Heart right ventricle (tissue), 16 donors: ENCODE measurements around the gene C14orf93. TPM values are rescaled to one million over a fixed set of nuclear protein-coding genes. Genes with fewer than 3 reads are reported as not detected.
"Not testable (repeated sequence)": the region's sequence is repeated elsewhere in the genome, so short reads cannot be mapped to it uniquely, and the experiment has no call there.

Source experiments
- ATAC-seq, 8 donors: fragments of 200-7000 bp; cut with Tn5 transposase; one replicate each; pipeline ENCODE4 v1.9.1; 2020; ENCODE audit warnings: mild to moderate bottlenecking in 8 of 8, moderate library complexity in 8 of 8, moderate number of reproducible peaks in 1 of 8
- DNase-seq, 2 donors: peaks; one replicate each; pipeline ENCODE4 v3.0.0-alpha.2; 2020
- H3K27ac ChIP-seq, 10 donors: fragments of 200-600 bp; sonication (generic) in 2 of 10; one replicate each; pipeline versions ENCODE4 v1.5.0 to v1.8.0; 2020 to 2022; ENCODE audit warnings: mild to moderate bottlenecking in 3 of 10
- H3K27me3 ChIP-seq, 7 donors: fragments of 200-600 bp; one replicate each; pipeline ENCODE4 v1.8.0; 2021 to 2022; ENCODE audit warnings: mild to moderate bottlenecking in 2 of 7
- H3K36me3 ChIP-seq, 9 donors: fragments of 200-600 bp; sonication (generic) in 1 of 9; one replicate each; pipeline versions ENCODE4 v1.5.0 to v1.8.0; 2020 to 2022; ENCODE audit warnings: mild to moderate bottlenecking in 2 of 9
- H3K4me1 ChIP-seq, 9 donors: fragments of 200-600 bp; sonication (generic) in 1 of 9; one replicate each; pipeline versions ENCODE4 v1.5.0 to v1.8.0; 2020 to 2022; ENCODE audit warnings: mild to moderate bottlenecking in 4 of 9
- H3K4me3 ChIP-seq, 10 donors: fragments of 200-600 bp; sonication (generic) in 2 of 10; one replicate each; pipeline versions ENCODE4 v1.5.0 to v1.8.0; 2020 to 2022; ENCODE audit warnings: mild to moderate bottlenecking in 7 of 10, moderate library complexity in 2 of 10
- H3K9me3 ChIP-seq, 11 donors: fragments of 200-600 bp in 10 of 11; sonication (generic) in 2 of 11; one replicate each; pipeline versions ENCODE4 v1.5.0 to v1.8.0; 2013 to 2022; ENCODE audit warnings: mild to moderate bottlenecking in 2 of 11, control low read depth in 1 of 11, moderate library complexity in 1 of 11
- WGBS, 2 donors: extraction: QIAGEN DNeasy Blood & Tissue Kit; methylation state at CpG; one replicate each; pipeline ENCODE4 v1.1.7; 2013; ENCODE audit warnings: inconsistent platforms in 1 of 2; 5-methylcytosine and 5-hydroxymethylcytosine counted together
- intact Hi-C, 10 donors: fragments of 100-400 bp; cut with DNase I; formaldehyde crosslinking; loops; one replicate each; pipeline versions ENCODE4 v1.11.1 to v1.14.2; 2022
- polyA plus RNA-seq, 2 donors: library from polyadenylated mRNA; stranded (reverse); fragments of 200-250 nt; gene quantifications; one replicate each; pipeline ENCODE4 v1.2.3, GENCODE V29; 2013
- total RNA-seq, 10 donors: library from RNA; stranded (reverse); fragmentation: NEBNext Ultra II Directional in 3 of 10; extraction: Animal tissue kit (Norgen Biotek cat#: 25700) in 3 of 10; gene quantifications; one replicate each; pipeline versions ENCODE4 v1.2.1 to v1.2.4, GENCODE V29; 2021 to 2023
- TF ChIP-seq, protein P1 (sequence below), 9 donors: fragments of 200-600 bp; sonication (generic) in 2 of 9; IDR thresholded peaks; one replicate each; pipeline versions ENCODE4 v1.5.0 to v1.8.0; 2021 to 2022; ENCODE audit warnings: antibody characterized with exemption in 9 of 9, mild to moderate bottlenecking in 5 of 9, moderate library complexity in 1 of 9
- donor health status: Arrhythmogenic right ventricular cardiomyopathy.
- donor health status: ischemic (EF 13 %, LVEDD 7.1; RV severe dilation, severe dysfunction).
- donor health status: healthy with polysubstance abuse.
- donor health status: DM: no; HTN: yes; CAD: no.
- donor health status: DM: no; HTN: no; CAD: no.
- donor health status: ischemic (EF 25% LVEDD 6.9; RV normal size, moderate dysfunction).
- donor health status: ischemic (EF 25% LVEDD 5.7; RV mildly dilated, moderate dysfunction).
- donor health status: healthy.
- donor health status: DM: yes; HTN: yes; CAD: no.
- donor health status: Ischemic cardiomyopathy.
- donor health status: ischemic (EF 35%, LVEDD 5.7; RV mildly dilated, moderate dysfunction).
- donor health status: nonischemic (EF 11% LVEDD 7.7; RV severe dilation, severe dysfunction).
- donor health status: DM: yes; HTN: yes; CAD: no.
- donor health status: PGD.
- donor health status: ischemic (EF 29% LVEDD 5.4; RV normal size, mild dysfunction).
- donor health status: nonischemic (EF 23%, LVEDD 6.1; RV moderate dilation, normal function).

Gene C14orf93
- total and polyA plus RNA-seq, 12 donors = 3.2 to 6.7 (median 4.8) TPM

DNA sequence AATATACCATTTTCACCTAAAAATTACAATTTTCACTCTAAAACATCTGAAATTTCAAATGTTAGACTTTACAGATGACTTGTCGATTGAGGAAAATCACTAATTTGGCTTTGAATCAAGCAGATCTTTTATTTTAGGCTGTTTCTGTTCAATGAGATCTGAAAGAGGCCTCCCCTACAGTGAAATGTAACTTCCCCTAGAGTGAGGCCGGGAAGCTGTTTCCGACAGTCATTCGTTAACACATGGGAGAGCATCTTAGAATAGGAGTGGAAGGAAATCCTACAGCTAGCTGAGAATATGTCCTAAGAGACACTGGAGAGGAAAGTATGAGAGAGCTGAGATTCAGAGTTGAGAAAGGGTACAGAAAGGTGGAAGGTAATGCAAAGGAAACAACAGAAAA is 5.7 kb upstream of the C14orf93 start:
- H3K27ac ChIP-seq = no peak overlapping the region
- no peak for ATAC-seq
- WGBS, 2 donors = 72 to 79% methylated on average over 4 of the region's 4 CpGs
- H3K27me3 ChIP-seq = no peaks in the 10 kb centered on the region
- H3K4me3 ChIP-seq = no peak overlapping the region
- DNase-seq = no peak
- TF ChIP-seq, protein P1, sequence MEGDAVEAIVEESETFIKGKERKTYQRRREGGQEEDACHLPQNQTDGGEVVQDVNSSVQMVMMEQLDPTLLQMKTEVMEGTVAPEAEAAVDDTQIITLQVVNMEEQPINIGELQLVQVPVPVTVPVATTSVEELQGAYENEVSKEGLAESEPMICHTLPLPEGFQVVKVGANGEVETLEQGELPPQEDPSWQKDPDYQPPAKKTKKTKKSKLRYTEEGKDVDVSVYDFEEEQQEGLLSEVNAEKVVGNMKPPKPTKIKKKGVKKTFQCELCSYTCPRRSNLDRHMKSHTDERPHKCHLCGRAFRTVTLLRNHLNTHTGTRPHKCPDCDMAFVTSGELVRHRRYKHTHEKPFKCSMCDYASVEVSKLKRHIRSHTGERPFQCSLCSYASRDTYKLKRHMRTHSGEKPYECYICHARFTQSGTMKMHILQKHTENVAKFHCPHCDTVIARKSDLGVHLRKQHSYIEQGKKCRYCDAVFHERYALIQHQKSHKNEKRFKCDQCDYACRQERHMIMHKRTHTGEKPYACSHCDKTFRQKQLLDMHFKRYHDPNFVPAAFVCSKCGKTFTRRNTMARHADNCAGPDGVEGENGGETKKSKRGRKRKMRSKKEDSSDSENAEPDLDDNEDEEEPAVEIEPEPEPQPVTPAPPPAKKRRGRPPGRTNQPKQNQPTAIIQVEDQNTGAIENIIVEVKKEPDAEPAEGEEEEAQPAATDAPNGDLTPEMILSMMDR (IDR thresholded peaks at IDR 0.05) = no peak
- H3K36me3 ChIP-seq = no peaks in the 10 kb centered on the region
- no peaks in the 10 kb centered on the region for H3K9me3 ChIP-seq
- peaks cover 0 to under 1% (median 0%) of the 10 kb centered on the region in 9 donors for H3K4me1 ChIP-seq
- intact Hi-C loops = no loop called here

DNA sequence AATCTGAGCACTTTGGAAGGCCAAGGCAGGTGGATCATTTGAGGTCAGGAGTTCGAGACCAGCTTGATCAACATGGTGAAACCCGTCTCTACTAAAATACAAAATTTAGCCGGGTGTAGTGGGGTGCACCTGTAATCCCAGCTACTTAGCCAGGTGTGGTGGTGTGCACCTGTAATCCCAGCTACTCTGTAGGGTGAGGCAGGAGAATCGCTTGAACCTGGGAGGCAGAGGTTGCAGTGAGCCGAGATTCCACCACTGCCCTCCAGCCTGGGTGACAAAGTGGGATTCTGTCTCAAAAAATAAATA is 3.8 kb upstream of the C14orf93 start:
- 92 to 95% methylated on average over 5 of the region's 5 CpGs for WGBS, 2 donors
- H3K27ac ChIP-seq, DNase-seq, H3K4me3 ChIP-seq, H3K9me3 ChIP-seq, intact Hi-C loops, H3K27me3 ChIP-seq, ATAC-seq, H3K36me3 ChIP-seq: not testable (repeated sequence)
- peaks cover 0 to 15% (median 10%) of the 10 kb centered on the region in 9 donors for H3K4me1 ChIP-seq

DNA sequence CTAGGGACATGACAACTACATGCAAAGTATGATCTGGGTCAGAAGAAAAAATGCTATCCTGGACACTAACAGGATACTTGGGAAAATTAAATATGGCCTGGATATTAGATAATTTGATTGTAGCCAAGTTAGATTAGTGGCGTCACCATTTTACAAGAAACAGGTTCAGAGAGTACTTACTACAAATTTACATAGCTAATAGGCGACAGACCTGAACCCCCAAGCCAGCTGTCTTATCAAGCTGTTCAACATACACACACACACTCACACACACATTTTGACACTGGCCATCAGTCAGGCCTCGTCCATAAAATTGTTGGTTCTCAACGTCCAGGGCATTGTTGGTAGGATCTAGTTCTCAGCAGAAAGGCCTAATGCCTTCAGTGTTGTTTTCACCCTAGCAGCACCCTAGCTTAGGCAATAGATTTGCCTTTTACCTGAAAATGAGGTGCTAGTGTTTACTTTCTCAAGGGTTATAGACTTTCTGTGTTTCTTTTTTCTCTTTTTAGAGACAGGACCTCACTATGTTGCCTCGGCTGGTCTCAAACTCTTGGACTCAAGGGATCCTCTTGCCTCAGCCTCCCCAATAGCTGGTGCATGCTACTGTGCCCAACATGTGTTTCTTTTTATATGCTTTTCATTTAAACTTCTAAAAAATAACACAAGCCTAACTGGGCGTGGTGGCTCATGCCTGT is 3.3 kb upstream of the C14orf93 start:
- 62 to 79% methylated on average over 6 of the region's 6 CpGs for WGBS, 2 donors
- no peak overlapping the region for H3K4me3 ChIP-seq
- H3K4me1 ChIP-seq = peaks cover 0 to 19% (median 10%) of the 10 kb centered on the region in 9 donors
- no peaks in the 10 kb centered on the region for H3K9me3 ChIP-seq
- no peak overlapping the region for H3K27ac ChIP-seq
- no peaks in the 10 kb centered on the region for H3K27me3 ChIP-seq
- DNase-seq = no peak
- ATAC-seq = no peak
- intact Hi-C loops = no loop called here
- TF ChIP-seq, protein P1 (IDR thresholded peaks at IDR 0.05) = no peak
- no peaks in the 10 kb centered on the region for H3K36me3 ChIP-seq

DNA sequence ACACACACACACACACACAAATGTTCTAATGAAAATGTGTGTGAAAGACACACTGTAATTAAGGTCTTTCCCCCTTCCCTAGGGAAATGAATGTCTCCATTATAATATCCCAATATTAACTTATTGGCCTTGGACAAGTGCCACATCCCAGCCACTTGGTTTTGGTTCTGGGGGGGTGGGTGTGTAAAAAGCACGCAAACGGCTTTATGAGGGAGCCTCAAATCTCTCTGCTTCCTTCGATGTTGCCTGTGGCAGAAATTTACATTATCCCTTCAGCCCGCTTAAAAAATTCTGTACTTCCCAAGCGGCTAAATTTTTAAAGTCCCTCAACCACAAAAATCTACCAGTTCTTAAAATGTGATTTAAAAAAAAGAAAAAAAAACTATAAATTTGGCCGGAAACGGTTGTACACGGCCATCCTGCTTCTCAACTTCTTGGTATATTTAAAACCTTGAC is 432 bp downstream of the C14orf93 start:
- Histone ChIP-seq H3K4me1 (peaks cover 3 to 39% (median 25%) of the 10 kb centered on the region in 9 donors), H3K9me3 (no peaks in the 10 kb centered on the region), H3K27ac (peak overlapping the region in 9 of 10 donors; percentile 51 to 91 (median 75)), H3K27me3 (no peaks in the 10 kb centered on the region), H3K36me3 (no peaks in the 10 kb centered on the region), H3K4me3 (peak overlapping the region in 9 of 10 donors; percentile 22 to 65 (median 55))
- WGBS, 2 donors = 30 to 32% methylated on average over 8 of the region's 8 CpGs
- intact Hi-C loops = no loop called here
- ATAC-seq (no peak), DNase-seq (no peak)
- TF ChIP-seq, protein P1 (IDR thresholded peaks at IDR 0.05) = no peak

DNA sequence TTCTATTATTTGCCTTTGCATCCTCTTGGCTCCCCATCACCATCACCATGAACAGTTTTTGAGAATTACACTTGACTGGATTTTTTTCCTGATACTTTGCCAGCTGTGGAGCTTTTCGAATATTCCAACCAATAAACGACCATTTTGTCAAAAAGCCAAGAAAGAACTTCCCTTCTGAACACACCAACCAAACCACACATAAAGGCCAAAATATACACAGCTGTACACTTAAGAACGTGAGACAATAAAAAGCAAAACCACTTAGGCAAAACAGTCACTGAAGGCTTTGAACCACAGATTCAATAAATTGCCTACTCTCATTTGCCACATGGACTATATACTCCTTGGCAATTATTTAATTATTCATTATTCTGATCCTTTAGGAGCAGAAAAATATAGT is 1.1 kb downstream of the C14orf93 start:
- peak overlapping the region in 1 of 10 donors; percentile 65 for H3K4me3 ChIP-seq
- no peaks in the 10 kb centered on the region for H3K27me3 ChIP-seq
- H3K27ac ChIP-seq = no peak overlapping the region
- intact Hi-C loops = no loop called here
- ATAC-seq (no peak), DNase-seq (no peak)
- H3K36me3 ChIP-seq = no peaks in the 10 kb centered on the region
- TF ChIP-seq, protein P1 (IDR thresholded peaks at IDR 0.05) = no peak
- 46 to 63% methylated on average over 3 of the region's 3 CpGs for WGBS, 2 donors
- H3K9me3 ChIP-seq = no peaks in the 10 kb centered on the region
- H3K4me1 ChIP-seq = peaks cover 3 to 39% (median 25%) of the 10 kb centered on the region in 9 donors
